ENCODE data around the gene KCMF1. TPM values are rescaled to one million over a fixed set of nuclear protein-coding genes. Genes with fewer than 3 reads are reported as not detected.

KCMF1 gene
- total RNA-seq, 2 donors from 2014 or later: 7.9 to 30.4 TPM

- Histone ChIP-seq H3K27ac (peak overlapping the region in 2 of 4 donors; percentile 53 to 70), H3K4me3 (no peak overlapping the region), H3K9me3 (no peaks in the 10 kb centered on the region), H3K36me3 (replicated peaks in 1 of 2; ENCODE audit: insufficient read depth in 1 of 2, low read depth in 2 of 2) (no peaks in the 10 kb centered on the region), H3K4me1 (peaks cover 49% of the 10 kb centered on the region), H3K27me3 (no peaks in the 10 kb centered on the region)
- ATAC-seq (no peak), DNase-seq (no peak)
- 85 to 91% methylated on average over 8 of the region's 8 CpGs for WGBS, 2 donors
- intact Hi-C loops (cut with DNase I): no loop called here
- TF ChIP-seq POLR2A (IDR thresholded peaks at IDR 0.05): no peak
- TF ChIP-seq CTCF (IDR thresholded peaks at IDR 0.05): no peak
Measured at GRCh38 chr2:85018049-85018447, 47.1 kb downstream of the KCMF1 start.

- no peak overlapping the region for H3K4me3 ChIP-seq
- DNase-seq: no peak
- no peaks in the 10 kb centered on the region for H3K27me3 ChIP-seq
- TF ChIP-seq CTCF (IDR thresholded peaks at IDR 0.05) (no peak), POLR2A (IDR thresholded peaks at IDR 0.05) (no peak)
- H3K27ac ChIP-seq: peak overlapping the region in 3 of 4 donors; percentile 53 to 70 (median 55)
- no peaks in the 10 kb centered on the region for H3K36me3 ChIP-seq (replicated peaks in 1 of 2; ENCODE audit: insufficient read depth in 1 of 2, low read depth in 2 of 2)
- intact Hi-C loops (cut with DNase I): no loop called here
- peak; percentile 79 for ATAC-seq
- H3K9me3 ChIP-seq: no peaks in the 10 kb centered on the region
- H3K4me1 ChIP-seq: peaks cover 40% of the 10 kb centered on the region
Measured at GRCh38 chr2:85019121-85019520, 48.2 kb downstream of the KCMF1 start.

GRCh38 chr2:85022232-85022631 lies 51.3 kb downstream of the KCMF1 start:
- ATAC-seq (no peak), DNase-seq (no peak)
- H3K27ac ChIP-seq: no peak overlapping the region
- TF ChIP-seq CTCF (IDR thresholded peaks at IDR 0.05) (no peak), POLR2A (IDR thresholded peaks at IDR 0.05) (no peak)
- peaks cover 23% of the 10 kb centered on the region for H3K4me1 ChIP-seq
- no peaks in the 10 kb centered on the region for H3K9me3 ChIP-seq
- H3K36me3 ChIP-seq (replicated peaks in 1 of 2; ENCODE audit: insufficient read depth in 1 of 2, low read depth in 2 of 2): no peaks in the 10 kb centered on the region
- 88 to 90% methylated on average over 5 of the region's 5 CpGs for WGBS, 2 donors
- no peaks in the 10 kb centered on the region for H3K27me3 ChIP-seq
- intact Hi-C loops (cut with DNase I): no loop called here
- no peak overlapping the region for H3K4me3 ChIP-seq

GRCh38 chr2:85024372-85025047 lies 53.5 kb downstream of the KCMF1 start:
- ATAC-seq: no peak
- no peak for TF ChIP-seq POLR2A (IDR thresholded peaks at IDR 0.05)
- H3K27ac ChIP-seq: no peak overlapping the region
- H3K9me3 ChIP-seq: no peaks in the 10 kb centered on the region
- WGBS, 2 donors: 62 to 68% methylated on average over 8 of the region's 8 CpGs
- peaks cover 0 to 9% of the 10 kb centered on the region in 2 donors for H3K36me3 ChIP-seq (replicated peaks in 1 of 2; ENCODE audit: insufficient read depth in 1 of 2, low read depth in 2 of 2)
- peaks cover 4% of the 10 kb centered on the region for H3K4me1 ChIP-seq
- no peak for DNase-seq
- intact Hi-C loops (cut with DNase I): no loop called here
- H3K4me3 ChIP-seq: no peak overlapping the region
- H3K27me3 ChIP-seq: no peaks in the 10 kb centered on the region

- Histone ChIP-seq H3K4me1 (no peaks in the 10 kb centered on the region), H3K36me3 (replicated peaks in 1 of 2; ENCODE audit: insufficient read depth in 1 of 2, low read depth in 2 of 2) (peaks cover 0 to 18% of the 10 kb centered on the region in 2 donors), H3K4me3 (no peak overlapping the region), H3K9me3 (no peaks in the 10 kb centered on the region), H3K27me3 (no peaks in the 10 kb centered on the region), H3K27ac (no peak overlapping the region)
- TF ChIP-seq POLR2A (IDR thresholded peaks at IDR 0.05) (no peak), CTCF (IDR thresholded peaks at IDR 0.05) (no peak)
- 95 to 98% methylated on average over 5 of the region's 5 CpGs for WGBS, 2 donors
- intact Hi-C loops (cut with DNase I): no loop called here
- DNase-seq: no peak
- ATAC-seq: no peak
Measured at GRCh38 chr2:85032621-85033020, 61.7 kb downstream of the KCMF1 start.
